ENCODE results near the gene NAPA. TPM values are rescaled to one million over a fixed set of nuclear protein-coding genes. Genes with fewer than 3 reads are reported as not detected.
A peak's percentile ranks its signal among the peaks of the same experiment; 100 is the strongest.
"Not testable (repeated sequence)": the region's sequence is repeated elsewhere in the genome, so short reads cannot be mapped to it uniquely, and the experiment has no call there.

The NAPA gene
- total RNA-seq, 1 donor from 2014 or later = 61.9 TPM

DNA sequence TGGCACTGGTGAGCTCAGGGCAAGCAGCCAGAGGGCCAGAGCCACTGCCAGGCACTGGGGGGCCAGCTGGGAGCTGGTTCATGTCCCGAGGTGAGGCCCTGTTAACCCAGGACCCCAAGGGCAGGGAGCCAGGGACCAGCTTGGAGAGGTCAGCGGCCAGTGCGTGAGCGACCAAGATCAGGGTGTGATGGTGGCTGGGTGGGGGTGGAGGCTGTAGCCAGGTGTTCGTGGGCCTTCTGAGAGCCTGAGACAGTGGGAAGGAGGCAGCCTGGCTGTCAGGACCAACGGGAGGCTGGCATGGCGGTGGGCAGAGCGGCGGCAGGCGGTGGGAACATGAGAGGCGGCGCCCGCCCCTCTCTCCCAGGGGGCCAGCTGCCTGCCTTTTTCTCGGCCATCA is 22.7 kb downstream of the NAPA start:
- no peaks in the 10 kb centered on the region for H3K27me3 Mint-ChIP-seq
- H3K27ac Mint-ChIP-seq = peak overlapping the region; percentile 53
- H3K4me1 Mint-ChIP-seq = peaks cover 4% of the 10 kb centered on the region
- DNase-seq = no peak
- no peak overlapping the region for H3K4me3 Mint-ChIP-seq
- peaks cover 37% of the 10 kb centered on the region for H3K36me3 Mint-ChIP-seq (ENCODE audit: low read depth)
- intact Hi-C loops (cut with micrococcal nuclease) = no loop called here
- H3K9me3 Mint-ChIP-seq = no peaks in the 10 kb centered on the region

DNA sequence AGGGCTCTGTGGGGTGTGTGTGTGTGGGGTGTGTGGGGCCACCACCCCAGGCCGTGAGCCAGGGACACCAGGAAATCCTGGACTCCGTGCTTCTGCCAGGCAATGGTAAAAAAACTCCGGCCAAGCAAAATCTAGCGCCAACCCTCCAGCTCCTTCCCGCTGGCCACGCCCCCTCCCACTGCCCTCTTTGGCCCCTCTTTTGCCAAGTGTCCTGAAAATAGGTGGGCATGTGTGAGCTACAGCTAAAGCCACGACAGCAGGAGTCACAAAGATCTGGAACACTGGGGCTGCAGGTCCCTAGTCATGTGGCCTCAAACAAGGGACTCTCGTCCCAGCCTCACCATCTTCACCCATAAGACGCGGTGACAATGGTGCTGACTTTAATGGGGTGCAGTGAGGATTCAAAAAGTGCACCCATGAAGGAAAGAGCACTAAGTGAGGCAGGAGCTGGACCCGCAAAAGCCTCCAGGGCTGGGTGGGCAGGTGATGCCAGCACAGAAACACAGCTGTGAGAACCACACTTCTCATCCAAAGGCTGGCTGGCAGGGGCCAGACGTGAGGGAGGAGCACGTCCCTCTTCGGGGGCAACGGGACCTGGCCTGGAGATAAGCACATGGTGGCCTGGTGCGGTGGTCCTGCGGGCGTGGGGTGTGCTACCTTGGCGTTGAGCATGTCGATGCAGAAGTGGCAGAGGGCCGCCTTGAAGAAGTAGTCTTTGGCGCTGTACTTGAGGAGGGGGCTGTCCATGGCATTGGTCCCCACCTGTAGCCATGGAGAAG is 23.3 kb downstream of the NAPA start:
- Mint-ChIP-seq H3K27ac (peak overlapping the region; percentile 53), H3K27me3 (no peaks in the 10 kb centered on the region), H3K4me1 (peaks cover 4% of the 10 kb centered on the region), H3K36me3 (ENCODE audit: low read depth) (peaks cover 34% of the 10 kb centered on the region), H3K9me3 (no peaks in the 10 kb centered on the region), H3K4me3 (no peak overlapping the region)
- intact Hi-C loops (cut with micrococcal nuclease) = no loop called here
- DNase-seq = no peak

- Mint-ChIP-seq H3K36me3 (ENCODE audit: low read depth) (peaks cover 34% of the 10 kb centered on the region), H3K27me3 (no peaks in the 10 kb centered on the region), H3K4me1 (peaks cover 4% of the 10 kb centered on the region), H3K9me3 (no peaks in the 10 kb centered on the region), H3K4me3 (no peak overlapping the region), H3K27ac (no peak overlapping the region)
- intact Hi-C loops (cut with micrococcal nuclease) = no loop called here
- no peak for DNase-seq
Measured at GRCh38 chr19:47490847-47491246, 24.0 kb downstream of the NAPA start.

DNA sequence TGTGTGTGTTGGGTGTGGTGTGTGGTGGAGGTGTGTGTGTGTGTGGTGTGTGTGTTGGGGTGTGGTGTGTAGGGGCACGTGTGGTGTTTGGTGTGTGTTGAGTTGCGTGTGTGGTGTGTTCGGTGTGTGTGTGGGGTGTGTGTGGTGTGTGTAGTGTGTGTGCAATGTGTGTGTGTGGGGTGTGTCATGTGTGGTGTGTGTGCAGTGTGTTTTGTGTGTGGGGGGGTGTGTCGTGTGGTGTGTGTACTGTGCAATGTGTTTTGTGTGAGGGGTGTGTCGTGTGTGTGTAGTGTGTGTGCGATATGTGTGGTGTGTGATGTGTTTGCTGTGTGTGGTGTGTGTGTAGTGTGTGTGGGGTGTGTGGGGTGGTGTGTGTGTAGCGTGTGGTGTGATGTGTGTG is 24.8 kb downstream of the NAPA start:
- Mint-ChIP-seq H3K36me3 (ENCODE audit: low read depth) (peaks cover 34% of the 10 kb centered on the region), H3K4me1 (peaks cover 11% of the 10 kb centered on the region), H3K27ac (no peak overlapping the region), H3K27me3 (no peaks in the 10 kb centered on the region), H3K9me3 (no peaks in the 10 kb centered on the region), H3K4me3 (no peak overlapping the region)
- intact Hi-C loops (cut with micrococcal nuclease) = no loop called here
- no peak for DNase-seq

DNA sequence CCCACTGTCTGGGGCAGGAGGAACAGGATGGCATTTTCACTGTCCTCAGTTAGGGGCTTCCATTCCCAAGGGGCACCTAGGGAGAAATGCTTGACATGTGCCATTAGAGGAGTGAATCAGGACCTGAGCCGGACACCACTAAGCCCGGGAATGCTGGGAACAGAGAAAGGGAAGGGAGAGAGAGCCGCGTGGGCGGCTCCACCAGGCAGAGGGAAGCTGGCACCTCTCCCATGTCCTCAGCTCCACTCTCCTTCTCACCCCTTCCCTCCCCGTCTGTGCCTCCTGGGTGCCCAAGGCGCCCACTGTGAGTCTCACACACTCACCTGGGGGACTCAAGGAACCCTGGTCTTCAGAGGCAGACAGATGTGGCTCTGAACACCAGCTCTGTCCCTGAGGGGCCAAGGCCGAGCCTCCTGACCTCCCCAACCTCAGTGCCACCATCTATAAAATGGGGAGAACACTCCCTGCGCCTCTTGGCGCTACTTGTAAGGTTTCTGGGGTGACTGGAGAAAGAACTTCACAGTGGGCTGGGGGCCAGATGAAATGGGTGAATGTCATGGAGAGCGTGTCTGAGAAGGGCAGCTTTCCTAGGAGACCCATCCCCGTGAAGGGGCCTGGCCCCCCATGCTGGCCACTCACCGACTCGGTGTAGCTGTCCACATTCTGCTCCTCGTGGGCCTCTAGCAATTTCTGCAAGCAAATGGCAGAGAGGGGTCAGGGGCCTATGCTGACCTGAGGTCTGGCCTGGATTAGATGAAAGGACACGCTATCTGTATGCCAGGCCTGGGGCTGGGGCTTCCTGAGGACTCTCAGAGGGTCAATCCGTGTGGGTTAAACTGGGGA is 25.6 kb downstream of the NAPA start:
- no peaks in the 10 kb centered on the region for H3K27me3 Mint-ChIP-seq
- peaks cover 15% of the 10 kb centered on the region for H3K4me1 Mint-ChIP-seq
- intact Hi-C loops (cut with micrococcal nuclease) = loop anchor here (10.0 kb wide), 1 partner anchor 116 kb away; the partner anchor contains the start of gene BICRA
- H3K4me3 Mint-ChIP-seq = no peak overlapping the region
- no peak for DNase-seq
- peaks cover 34% of the 10 kb centered on the region for H3K36me3 Mint-ChIP-seq (ENCODE audit: low read depth)
- no peaks in the 10 kb centered on the region for H3K9me3 Mint-ChIP-seq
- H3K27ac Mint-ChIP-seq = no peak overlapping the region

DNA sequence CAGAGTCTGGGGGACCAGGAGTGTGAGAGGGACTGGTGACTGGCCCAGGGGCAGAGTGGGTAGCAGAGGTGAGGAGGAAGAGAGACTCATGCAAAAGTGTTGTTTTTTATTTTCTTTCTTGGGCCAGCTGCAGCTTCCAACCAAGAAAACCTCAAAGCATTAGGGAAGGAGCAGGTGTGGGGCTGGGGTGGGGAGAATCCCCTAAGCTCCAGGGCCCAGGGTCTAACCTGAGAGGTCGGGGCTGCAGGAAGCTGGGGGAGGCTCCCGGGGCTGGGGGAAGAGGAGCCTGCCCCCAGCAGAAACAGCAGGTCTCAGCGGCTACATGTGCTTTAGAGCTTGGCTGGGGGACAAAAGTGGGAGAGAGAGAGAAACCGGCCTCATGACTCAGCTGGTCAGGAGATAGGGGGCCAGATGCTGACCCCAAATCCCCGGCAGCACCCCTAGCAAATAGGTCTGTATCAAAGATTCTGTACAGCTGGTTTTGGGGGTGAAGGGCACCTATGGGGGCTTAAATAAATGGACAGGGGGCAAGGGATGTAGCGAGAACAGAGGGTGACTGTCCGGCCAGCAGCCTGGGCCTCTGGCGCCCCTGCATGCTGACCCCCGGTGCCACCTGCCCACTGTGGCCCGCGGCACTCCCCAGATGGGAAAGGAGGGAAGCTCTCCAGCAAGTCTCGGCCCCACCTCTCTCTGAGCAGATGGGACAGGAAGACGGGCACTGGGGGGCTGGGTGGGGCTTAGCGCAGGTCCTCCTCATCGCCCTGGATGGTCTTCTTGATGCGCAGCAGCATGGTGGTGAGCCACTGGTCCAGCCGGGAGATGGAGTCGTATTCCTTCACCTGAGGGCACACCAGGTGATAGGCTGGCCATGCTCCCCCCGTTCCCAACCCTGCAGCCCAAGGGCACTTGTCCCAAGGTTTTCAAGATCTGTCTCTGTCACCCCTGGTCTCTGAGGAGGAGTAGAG is 27.0 kb downstream of the NAPA start:
- peak overlapping the region; percentile 74 for H3K27ac Mint-ChIP-seq
- DNase-seq = no peak

GRCh38 chr19:47486900-47487299 is 28.0 kb downstream of the NAPA start:
- no peaks in the 10 kb centered on the region for H3K9me3 Mint-ChIP-seq
- H3K36me3 Mint-ChIP-seq (ENCODE audit: low read depth) = peaks cover 26% of the 10 kb centered on the region
- DNase-seq = no peak
- H3K27ac Mint-ChIP-seq = peak overlapping the region; percentile 74
- no peak overlapping the region for H3K4me3 Mint-ChIP-seq
- no peaks in the 10 kb centered on the region for H3K27me3 Mint-ChIP-seq
- H3K4me1 Mint-ChIP-seq = peaks cover 24% of the 10 kb centered on the region
- intact Hi-C loops (cut with micrococcal nuclease) = loop anchor here (10.0 kb wide), 1 partner anchor 118 kb away; the partner anchor contains the start of gene BICRA

More for the DNA sequence above, 27.0 kb downstream of the NAPA start:
- Mint-ChIP-seq H3K36me3 (ENCODE audit: low read depth) (peaks cover 30% of the 10 kb centered on the region), H3K4me3 (no peak overlapping the region), H3K9me3 (no peaks in the 10 kb centered on the region), H3K27me3 (no peaks in the 10 kb centered on the region), H3K4me1 (peaks cover 24% of the 10 kb centered on the region)
- intact Hi-C loops (cut with micrococcal nuclease) = loop anchor here (10.0 kb wide), 1 partner anchor 117 kb away; the partner anchor contains the start of gene BICRA

DNA sequence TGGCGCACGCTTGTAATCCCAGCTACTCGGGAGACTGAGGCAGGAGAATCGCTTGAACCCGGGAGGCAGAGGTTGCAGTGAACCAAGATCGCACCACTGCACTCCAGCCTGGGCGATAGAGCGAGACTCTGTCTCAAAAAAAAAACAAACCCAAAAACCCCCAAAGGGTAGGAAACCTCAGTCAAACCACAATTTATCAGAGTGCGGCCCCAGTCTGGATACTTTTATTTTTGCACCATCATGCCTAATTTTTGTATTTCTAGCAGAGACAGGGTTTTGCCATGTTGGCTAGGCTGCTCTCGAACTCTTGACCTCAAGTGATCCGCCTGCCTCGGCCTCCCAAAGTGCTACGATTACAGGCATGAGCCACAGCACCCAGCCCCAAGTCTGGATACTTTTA is 28.6 kb downstream of the NAPA start:
- not testable (repeated sequence) for H3K27ac Mint-ChIP-seq, H3K27me3 Mint-ChIP-seq, H3K9me3 Mint-ChIP-seq, DNase-seq, H3K4me3 Mint-ChIP-seq
- peaks cover 22% of the 10 kb centered on the region for H3K36me3 Mint-ChIP-seq (ENCODE audit: low read depth)
- intact Hi-C loops (cut with micrococcal nuclease) = loop anchor here (10.0 kb wide), 1 partner anchor 119 kb away; the partner anchor contains the start of gene BICRA
- peaks cover 24% of the 10 kb centered on the region for H3K4me1 Mint-ChIP-seq

- no peaks in the 10 kb centered on the region for H3K27me3 Mint-ChIP-seq
- intact Hi-C loops (cut with micrococcal nuclease) = loop anchor here (10.0 kb wide), 1 partner anchor 120 kb away; the partner anchor contains the start of gene BICRA
- peak; percentile 65 for DNase-seq
- H3K4me3 Mint-ChIP-seq = peak overlapping the region; percentile 99
- peaks cover 19% of the 10 kb centered on the region for H3K36me3 Mint-ChIP-seq (ENCODE audit: low read depth)
- peaks cover 24% of the 10 kb centered on the region for H3K4me1 Mint-ChIP-seq
- no peaks in the 10 kb centered on the region for H3K9me3 Mint-ChIP-seq
- H3K27ac Mint-ChIP-seq = peak overlapping the region; percentile 98
Measured at GRCh38 chr19:47485210-47485609, 29.7 kb downstream of the NAPA start.

DNA sequence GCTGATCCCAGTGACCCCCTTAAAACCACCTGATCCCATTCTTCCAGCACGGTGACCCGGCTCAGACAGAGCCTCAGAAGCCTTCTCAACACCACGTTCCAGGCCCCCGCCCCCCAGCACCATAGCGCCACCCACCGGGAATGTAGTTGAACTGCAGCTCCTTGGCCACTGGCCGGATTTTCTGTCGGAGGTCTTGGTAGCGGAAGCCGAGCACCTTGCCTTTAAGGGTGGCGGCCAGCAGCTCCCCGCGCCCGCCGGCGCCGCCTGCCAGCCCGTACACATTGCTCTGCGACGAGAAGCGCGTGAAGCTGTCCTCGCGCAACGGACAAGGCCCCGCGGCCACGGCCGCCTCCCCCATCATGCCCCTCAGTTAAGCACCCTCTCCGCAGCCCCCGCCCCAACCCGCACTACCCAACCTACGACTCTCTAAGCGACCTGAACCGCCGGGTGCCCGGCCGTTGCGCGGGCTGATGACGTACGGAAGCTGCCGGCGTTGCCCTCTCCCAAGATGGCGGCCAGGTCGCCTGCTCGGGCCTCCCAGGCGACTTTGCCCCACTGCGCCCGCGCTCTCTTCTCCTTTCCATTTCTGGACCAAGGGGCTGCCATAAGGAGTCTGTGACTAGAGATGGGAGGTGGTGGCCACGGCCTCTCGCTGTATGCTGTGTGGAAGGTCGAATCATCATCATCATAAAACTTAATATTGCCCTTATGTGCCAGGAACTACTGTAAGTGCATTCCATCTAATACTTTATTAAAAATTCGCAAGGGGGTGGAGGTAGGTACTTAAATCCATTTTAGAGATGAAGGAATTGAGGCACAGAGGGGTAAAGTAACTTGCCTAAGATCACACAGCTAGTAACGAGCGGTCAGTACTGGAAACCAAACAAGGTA is 30.8 kb downstream of the NAPA start, which contains the start of gene KPTN:
Gene KPTN, minus strand, starts transcription at position 420 of the 891 bp plus-strand sequence. Its CDS starts 59 bp downstream, at position 361.
- no peaks in the 10 kb centered on the region for H3K27me3 Mint-ChIP-seq
- intact Hi-C loops (cut with micrococcal nuclease) = loop anchor here (1.0 to 10.0 kb wide), 3 partner anchors 31 to 121 kb away; partner anchors contain the start of genes BICRA and NAPA
- peak within 1 kb of the TSS; percentile 99 for H3K4me3 Mint-ChIP-seq
- H3K27ac Mint-ChIP-seq = peak within 1 kb of the TSS; percentile 98
- H3K9me3 Mint-ChIP-seq = no peaks in the 10 kb centered on the region
- peak; percentile 97 for DNase-seq
- peaks cover 21% of the 10 kb centered on the region for H3K4me1 Mint-ChIP-seq
- peaks cover 13% of the 10 kb centered on the region for H3K36me3 Mint-ChIP-seq (ENCODE audit: low read depth)

DNA sequence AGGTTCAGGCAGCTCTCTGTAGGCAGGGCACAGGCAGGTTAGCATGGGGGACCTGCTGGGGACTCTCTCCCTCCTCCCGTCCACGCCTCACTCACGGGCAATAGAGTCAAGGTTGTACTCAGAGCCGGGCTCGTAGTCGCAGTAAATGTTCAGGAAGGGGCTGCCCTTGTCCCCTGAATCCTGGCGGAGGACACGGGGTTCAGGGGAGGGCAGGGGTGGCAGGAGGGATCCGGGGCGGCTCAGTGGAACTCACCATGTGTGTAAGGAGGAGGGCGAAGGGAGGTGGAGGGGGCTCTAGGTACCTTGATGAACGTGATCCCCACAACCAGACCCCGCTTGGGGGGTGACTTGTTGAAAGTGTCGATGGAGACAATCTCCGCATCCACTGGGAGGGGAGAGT is 31.7 kb downstream of the NAPA start:
- H3K27ac Mint-ChIP-seq = peak overlapping the region; percentile 29
- no peaks in the 10 kb centered on the region for H3K9me3 Mint-ChIP-seq
- peaks cover 8% of the 10 kb centered on the region for H3K36me3 Mint-ChIP-seq (ENCODE audit: low read depth)
- no peak for DNase-seq
- H3K4me3 Mint-ChIP-seq = peak overlapping the region; percentile 99
- H3K4me1 Mint-ChIP-seq = peaks cover 21% of the 10 kb centered on the region
- no peaks in the 10 kb centered on the region for H3K27me3 Mint-ChIP-seq
- intact Hi-C loops (cut with micrococcal nuclease) = loop anchor here (2.0 to 10.0 kb wide), 2 partner anchors 46 to 122 kb away; partner anchors contain the start of gene BICRA

- intact Hi-C loops (cut with micrococcal nuclease) = loop anchor here (2.0 to 10.0 kb wide), 2 partner anchors 45 to 123 kb away; partner anchors contain the start of gene BICRA
- H3K27ac Mint-ChIP-seq = no peak overlapping the region
- DNase-seq = no peak
Measured at GRCh38 chr19:47481460-47482052, 33.3 kb downstream of the NAPA start.

More at GRCh38 chr19:47481460-47482052, 33.3 kb downstream of the NAPA start:
- Mint-ChIP-seq H3K36me3 (ENCODE audit: low read depth) (peaks cover 3% of the 10 kb centered on the region), H3K9me3 (no peaks in the 10 kb centered on the region), H3K4me3 (no peak overlapping the region), H3K27me3 (no peaks in the 10 kb centered on the region), H3K4me1 (peaks cover 19% of the 10 kb centered on the region)
